H1 (cell line): Measurements from ENCODE around the gene MRS2. TPM values are rescaled to one million over a fixed set of nuclear protein-coding genes. Genes with fewer than 3 reads are reported as not detected.
A peak's percentile ranks its signal among the peaks of the same experiment; 100 is the strongest.

Experiments
- CHD1 ChIP-seq: IDR thresholded peaks from 2 replicates; pipeline ENCODE4 v1.6.1; 2012; ENCODE audit warnings: low read depth, low read length, improper control_type of control experiment
- CHD7 ChIP-seq: fragments of 300-600 bp; sonication (generic); IDR thresholded peaks from 2 replicates; pipeline ENCODE4 v1.7.1; 2012; ENCODE audit warnings: low read length, moderate library complexity, mild to moderate bottlenecking, inconsistent platforms; ENCODE audit not compliant: insufficient replicate concordance
- GTF2F1 ChIP-seq: IDR thresholded peaks from 2 replicates; pipeline ENCODE4 v1.6.1; 2012; ENCODE audit warnings: low read depth, low read length, improper control_type of control experiment, borderline replicate concordance
- POLR2A ChIP-seq, 2 experiments: IDR thresholded peaks; 1 replicate in 1 of 2; 2 replicates in 1 of 2; pipeline ENCODE4 v1.6.1; 2011; ENCODE audit warnings: low read depth in 2 of 2, low read length in 2 of 2, mild to moderate bottlenecking in 2 of 2; ENCODE audit errors: control extremely low read depth in 1 of 2
- POLR2AphosphoS5 ChIP-seq: IDR thresholded peaks from 2 replicates; pipeline ENCODE4 v1.6.1; 2011; ENCODE audit warnings: low read depth, low read length
- RBBP5 ChIP-seq: IDR thresholded peaks from 2 replicates; pipeline ENCODE4 v1.7.1; 2012; ENCODE audit warnings: low read depth, mild to moderate bottlenecking, inconsistent platforms, low read length, moderate library complexity, borderline replicate concordance
- polyA plus RNA-seq, 7 experiments: library from polyadenylated mRNA; depleted of rRNA in 3 of 7; stranded (reverse) in 5 of 7; unstranded in 2 of 7; fragments of >200 nt in 5 of 7; fragments of 200-250 nt in 2 of 7; gene quantifications; 1 replicate in 5 of 7; 2 replicates in 1 of 7; 4 replicates in 1 of 7; pipeline versions ENCODE4 v1.2.1 to v1.2.3, GENCODE V29; 2011 to 2013; ENCODE audit warnings: missing spikeins in 2 of 7, mixed read lengths in 2 of 7
- total RNA-seq: library from RNA; stranded (reverse); fragmentation: NEBNext Ultra II Directional; extraction: Animal tissue kit (Norgen Biotek cat#: 25700); gene quantifications from 2 replicates; pipeline ENCODE4 v1.2.1, GENCODE V29; 2021

The MRS2 gene
- total and polyA plus RNA-seq, 2 of the 8 experiments (the other 6 are each of a cell fraction or from before 2014, with no cell fraction given), result 51.2 to 67.5 TPM

- TF ChIP-seq CHD7 (no peak), CHD1 (no peak), GTF2F1 (no peak), RBBP5 (no peak), POLR2A (IDR thresholded peaks at IDR 0.05; ENCODE audit: control extremely low read depth in 1 of 2, low read depth in 2 of 2, low read length in 2 of 2) (peak in 1 of 2 experiments; percentile 42; a peak in 2 of 3 replicates), POLR2AphosphoS5 (0 out of 2 replicates have a peak, but pooled peaks have one; percentile 43)
Observed at GRCh38 chr6:24426729-24427446, 24.2 kb downstream of the MRS2 start (continued).
